Parathyroid adenoma (tissue), 2 donors: ENCODE results near the gene SPATA9.

Source experiments
- H2AFZ ChIP-seq: fragments of 300-600 bp; sonication (generic); one replicate; pipeline ENCODE4 v1.7.0; 2017; ENCODE audit warnings: antibody characterized with exemption, mild to moderate bottlenecking
- H3K27ac ChIP-seq: fragments of 300-600 bp; sonication (generic); one replicate; pipeline ENCODE4 v1.7.0; 2017
- H3K27me3 ChIP-seq: fragments of 300-600 bp; sonication (generic); one replicate; pipeline ENCODE4 v1.7.0; 2017; ENCODE audit warnings: low read length; ENCODE audit not compliant: control insufficient read depth, insufficient read depth
- H3K36me3 ChIP-seq: fragments of 300-600 bp; sonication (generic); one replicate; pipeline ENCODE4 v1.7.0; 2017; ENCODE audit warnings: low read length; ENCODE audit not compliant: control insufficient read depth, insufficient read depth
- H3K4me1 ChIP-seq: fragments of 300-600 bp; sonication (generic); one replicate; pipeline ENCODE4 v1.7.0; 2017; ENCODE audit warnings: control low read depth
- H3K4me2 ChIP-seq: fragments of 300-600 bp; sonication (generic); one replicate; pipeline ENCODE4 v1.7.0; 2017; ENCODE audit warnings: low read length
- H3K4me3 ChIP-seq: fragments of 300-600 bp; sonication (generic); one replicate; pipeline ENCODE4 v1.7.0; 2017; ENCODE audit warnings: low read depth, low read length
- H3K79me2 ChIP-seq: fragments of 300-600 bp; sonication (generic); one replicate; pipeline ENCODE4 v1.7.0; 2017; ENCODE audit warnings: control low read depth
- H3K9ac ChIP-seq: fragments of 300-600 bp; sonication (generic); one replicate; pipeline ENCODE4 v1.7.0; 2017; ENCODE audit warnings: mild to moderate bottlenecking
- H3K9me3 ChIP-seq: fragments of 300-600 bp; sonication (generic); one replicate; pipeline ENCODE4 v1.7.0; 2017; ENCODE audit warnings: low read length; ENCODE audit not compliant: control insufficient read depth
- TF ChIP-seq, protein P1 (sequence below): fragments of 300-600 bp; sonication (generic); IDR thresholded peaks from one replicate; pipeline ENCODE4 v1.7.0; 2017; ENCODE audit warnings: antibody characterized with exemption, mild to moderate bottlenecking
- donor health status: primary hyperparathyroidism.

The SPATA9 gene

GRCh38 chr5:95628933-95629332 is 53.9 kb downstream of the SPATA9 start:
- Histone ChIP-seq H3K9ac (no peak overlapping the region), H3K27ac (no peak overlapping the region), H3K9me3 (no peaks in the 10 kb centered on the region), H3K27me3 (no peaks in the 10 kb centered on the region), H2AFZ (no peak overlapping the region), H3K4me1 (no peaks in the 10 kb centered on the region), H3K4me2 (no peak overlapping the region), H3K79me2 (no peaks in the 10 kb centered on the region), H3K36me3 (no peaks in the 10 kb centered on the region), H3K4me3 (no peak overlapping the region)
- TF ChIP-seq, protein P1, sequence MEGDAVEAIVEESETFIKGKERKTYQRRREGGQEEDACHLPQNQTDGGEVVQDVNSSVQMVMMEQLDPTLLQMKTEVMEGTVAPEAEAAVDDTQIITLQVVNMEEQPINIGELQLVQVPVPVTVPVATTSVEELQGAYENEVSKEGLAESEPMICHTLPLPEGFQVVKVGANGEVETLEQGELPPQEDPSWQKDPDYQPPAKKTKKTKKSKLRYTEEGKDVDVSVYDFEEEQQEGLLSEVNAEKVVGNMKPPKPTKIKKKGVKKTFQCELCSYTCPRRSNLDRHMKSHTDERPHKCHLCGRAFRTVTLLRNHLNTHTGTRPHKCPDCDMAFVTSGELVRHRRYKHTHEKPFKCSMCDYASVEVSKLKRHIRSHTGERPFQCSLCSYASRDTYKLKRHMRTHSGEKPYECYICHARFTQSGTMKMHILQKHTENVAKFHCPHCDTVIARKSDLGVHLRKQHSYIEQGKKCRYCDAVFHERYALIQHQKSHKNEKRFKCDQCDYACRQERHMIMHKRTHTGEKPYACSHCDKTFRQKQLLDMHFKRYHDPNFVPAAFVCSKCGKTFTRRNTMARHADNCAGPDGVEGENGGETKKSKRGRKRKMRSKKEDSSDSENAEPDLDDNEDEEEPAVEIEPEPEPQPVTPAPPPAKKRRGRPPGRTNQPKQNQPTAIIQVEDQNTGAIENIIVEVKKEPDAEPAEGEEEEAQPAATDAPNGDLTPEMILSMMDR = no peak

DNA sequence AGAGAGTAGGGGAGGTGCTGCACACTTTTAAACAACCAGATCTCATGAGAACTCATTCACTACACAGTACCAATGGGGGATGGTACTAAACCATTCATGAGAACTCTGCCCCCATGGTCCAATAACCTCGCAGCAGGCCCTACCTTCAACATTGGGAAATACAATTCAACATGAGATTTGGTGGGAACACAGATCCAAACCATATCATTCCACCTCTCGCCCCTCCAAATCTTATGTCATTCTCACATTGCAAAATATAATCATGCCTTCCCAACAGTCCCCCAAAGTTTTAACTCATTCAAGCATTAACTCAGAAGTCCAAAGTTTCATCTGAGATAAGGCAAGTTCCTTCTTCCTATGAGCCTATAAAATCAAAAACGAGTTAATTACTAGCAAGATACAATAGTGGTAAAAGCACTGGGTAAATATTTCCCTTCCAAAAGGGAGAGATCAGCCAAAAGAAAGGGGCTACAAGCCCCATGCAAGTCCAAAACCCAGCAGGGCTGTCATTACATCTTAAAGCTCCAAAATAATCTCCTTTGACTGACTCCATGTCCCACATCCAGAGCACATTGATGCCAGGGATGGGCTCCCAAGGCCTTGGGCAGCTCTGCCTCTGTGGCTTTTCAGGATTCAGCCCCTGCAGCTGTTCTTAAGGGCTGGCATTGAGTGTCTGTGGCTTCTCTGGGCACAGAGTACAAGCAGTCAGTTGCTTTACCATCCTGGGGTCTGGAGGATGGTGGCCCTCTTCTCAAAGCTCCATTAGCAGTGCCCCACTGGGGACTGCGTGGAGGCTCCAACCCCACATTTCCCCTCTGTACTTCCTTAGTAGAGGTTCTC is 54.6 kb downstream of the SPATA9 start:
- TF ChIP-seq, protein P1 = no peak
- Histone ChIP-seq H3K4me3 (no peak overlapping the region), H3K9ac (no peak overlapping the region), H3K27me3 (no peaks in the 10 kb centered on the region), H3K9me3 (no peaks in the 10 kb centered on the region), H2AFZ (no peak overlapping the region), H3K4me1 (no peaks in the 10 kb centered on the region), H3K36me3 (no peaks in the 10 kb centered on the region), H3K79me2 (no peaks in the 10 kb centered on the region), H3K4me2 (no peak overlapping the region), H3K27ac (no peak overlapping the region)

GRCh38 chr5:95626701-95627100 is 56.1 kb downstream of the SPATA9 start:
- no peaks in the 10 kb centered on the region for H3K36me3 ChIP-seq
- no peak overlapping the region for H3K4me2 ChIP-seq
- no peaks in the 10 kb centered on the region for H3K79me2 ChIP-seq
- no peaks in the 10 kb centered on the region for H3K27me3 ChIP-seq
- H3K4me1 ChIP-seq = no peaks in the 10 kb centered on the region
- TF ChIP-seq, protein P1 = no peak
- H3K27ac ChIP-seq = no peak overlapping the region
- H3K9ac ChIP-seq = no peak overlapping the region
- H2AFZ ChIP-seq = no peak overlapping the region
- H3K4me3 ChIP-seq = no peak overlapping the region
- no peaks in the 10 kb centered on the region for H3K9me3 ChIP-seq

DNA sequence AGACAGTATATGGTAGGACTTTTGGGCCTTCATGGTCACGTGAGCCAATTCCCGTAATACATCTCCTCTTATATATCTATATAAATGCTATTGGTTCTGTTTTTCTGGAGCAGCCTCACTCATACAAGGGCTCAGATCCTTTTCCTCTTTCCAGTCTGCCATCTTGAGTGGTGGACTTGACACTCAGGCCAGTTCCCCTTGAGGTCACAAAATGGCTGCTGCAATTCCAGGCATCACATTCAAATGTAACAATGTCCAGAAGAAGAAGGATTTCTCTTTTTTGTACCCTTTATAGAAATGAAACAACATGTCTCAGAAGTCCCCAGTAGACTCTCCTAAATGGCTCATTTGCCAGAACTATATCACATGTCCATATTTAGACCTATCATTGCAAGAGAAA is 58.4 kb downstream of the SPATA9 start:
- no peak overlapping the region for H3K4me2 ChIP-seq
- H3K79me2 ChIP-seq = no peaks in the 10 kb centered on the region
- H2AFZ ChIP-seq = no peak overlapping the region
- TF ChIP-seq, protein P1 = no peak
- H3K9ac ChIP-seq = no peak overlapping the region
- H3K27me3 ChIP-seq = no peaks in the 10 kb centered on the region
- no peaks in the 10 kb centered on the region for H3K9me3 ChIP-seq
- no peaks in the 10 kb centered on the region for H3K4me1 ChIP-seq
- H3K4me3 ChIP-seq = no peak overlapping the region
- no peaks in the 10 kb centered on the region for H3K36me3 ChIP-seq
- H3K27ac ChIP-seq = no peak overlapping the region

GRCh38 chr5:95623706-95624105 is 59.1 kb downstream of the SPATA9 start:
- TF ChIP-seq, protein P1 = no peak
- H3K27ac ChIP-seq = no peak overlapping the region
- H3K79me2 ChIP-seq = no peaks in the 10 kb centered on the region
- no peak overlapping the region for H2AFZ ChIP-seq
- H3K4me2 ChIP-seq = no peak overlapping the region
- no peaks in the 10 kb centered on the region for H3K4me1 ChIP-seq
- H3K9ac ChIP-seq = no peak overlapping the region
- no peaks in the 10 kb centered on the region for H3K9me3 ChIP-seq
- H3K4me3 ChIP-seq = no peak overlapping the region
- H3K36me3 ChIP-seq = no peaks in the 10 kb centered on the region
- no peaks in the 10 kb centered on the region for H3K27me3 ChIP-seq
